Fibroblast of lung (primary cell): Measurements from ENCODE around the gene CAPZB. TPM values are rescaled to one million over a fixed set of nuclear protein-coding genes. Genes with fewer than 3 reads are reported as not detected.
A peak's percentile ranks its signal among the peaks of the same experiment; 100 is the strongest.

Experiments
- DNase-seq, 2 donors: peaks; one replicate each; pipeline versions ENCODE4 v3.0.0 to v3.0.0-alpha.2; 2010; ENCODE audit warnings: low read depth in 2 of 2
- H2AFZ ChIP-seq: 2 replicates; pipeline ENCODE4 v1.5.1; 2012; ENCODE audit warnings: low read length, control low read depth, inconsistent platforms
- H3K27ac ChIP-seq: 2 replicates; pipeline ENCODE4 v1.5.1; 2011; ENCODE audit warnings: low read length, control low read depth; ENCODE audit not compliant: insufficient read depth
- H3K27me3 ChIP-seq: 2 replicates; pipeline ENCODE4 v1.5.1; 2011; ENCODE audit warnings: mild to moderate bottlenecking, low read length; ENCODE audit not compliant: control insufficient read depth, insufficient read depth
- H3K36me3 ChIP-seq: 2 replicates; pipeline ENCODE4 v1.5.1; 2011; ENCODE audit warnings: low read length; ENCODE audit not compliant: control insufficient read depth, insufficient read depth
- H3K4me1 ChIP-seq: 2 replicates; pipeline ENCODE4 v1.5.1; 2011; ENCODE audit warnings: low read length; ENCODE audit not compliant: control insufficient read depth, insufficient read depth; ENCODE audit errors: extremely low read depth
- H3K4me2 ChIP-seq: 2 replicates; pipeline ENCODE4 v1.5.1; 2011; ENCODE audit warnings: low read length, control low read depth; ENCODE audit not compliant: insufficient read depth; ENCODE audit errors: extremely low read depth
- H3K4me3 ChIP-seq, 4 experiments: fragments of 200-600 bp in 1 of 4; sonication (generic) in 1 of 4; replicated peaks in 1 of 4; 2 replicates each; pipeline ENCODE4 v1.5.1; 2011 to 2016; ENCODE audit warnings: low read length in 4 of 4, low read depth in 3 of 4, mild to moderate bottlenecking in 3 of 4, control low read depth in 2 of 4, inconsistent platforms in 1 of 4, mixed read lengths in 1 of 4; ENCODE audit not compliant: insufficient read depth in 1 of 4; ENCODE audit errors: control extremely low read depth in 1 of 4
- H3K79me2 ChIP-seq: 2 replicates; pipeline ENCODE4 v1.5.1; 2012; ENCODE audit warnings: mild to moderate bottlenecking, low read length, inconsistent platforms; ENCODE audit not compliant: control insufficient read depth, insufficient read depth
- H3K9ac ChIP-seq: 2 replicates; pipeline ENCODE4 v1.5.1; 2011; ENCODE audit warnings: mild to moderate bottlenecking, low read length, control low read depth; ENCODE audit not compliant: insufficient read depth
- H3K9me3 ChIP-seq: 2 replicates; pipeline ENCODE4 v1.5.1; 2012; ENCODE audit warnings: low read depth, low read length; ENCODE audit not compliant: control insufficient read depth, insufficient read depth
- H4K20me1 ChIP-seq: 2 replicates; pipeline ENCODE4 v1.5.1; 2011; ENCODE audit warnings: low read length; ENCODE audit not compliant: control insufficient read depth, insufficient read depth; ENCODE audit errors: extremely low read depth
- EZH2 ChIP-seq: IDR thresholded peaks from 2 replicates; pipeline ENCODE4 v1.5.1; 2012; ENCODE audit warnings: low read length, control low read depth, mild to moderate bottlenecking; ENCODE audit errors: missing control alignments
- polyA plus RNA-seq, 2 donors: library from polyadenylated mRNA; depleted of rRNA in 1 of 2; stranded (reverse) in 1 of 2; unstranded in 1 of 2; fragments of >200 nt; gene quantifications; 2 replicates each; pipeline ENCODE4 v1.2.1, GENCODE V29; 2011 to 2012; ENCODE audit warnings: missing spikeins in 1 of 2
- total RNA-seq: library from RNA; depleted of rRNA; stranded (reverse); fragments of >200 nt; gene quantifications from 2 replicates; pipeline ENCODE4 v1.2.1, GENCODE V29; 2014
- TF ChIP-seq, protein P1 (sequence below), 2 donors: IDR thresholded peaks in 1 of 2; conservative IDR thresholded peaks in 1 of 2; 1 replicate in 1 of 2; 2 replicates in 1 of 2; pipeline ENCODE4 v1.5.1; 2011 to 2012; ENCODE audit warnings: low read length in 2 of 2, control low read depth in 1 of 2, inconsistent platforms in 1 of 2, low read depth in 1 of 2, mild to moderate bottlenecking in 1 of 2

The CAPZB gene
- total and polyA plus RNA-seq, 2 donors (not counting 1 experiment from before 2014, with no cell fraction given) = 104 to 495 TPM

DNA sequence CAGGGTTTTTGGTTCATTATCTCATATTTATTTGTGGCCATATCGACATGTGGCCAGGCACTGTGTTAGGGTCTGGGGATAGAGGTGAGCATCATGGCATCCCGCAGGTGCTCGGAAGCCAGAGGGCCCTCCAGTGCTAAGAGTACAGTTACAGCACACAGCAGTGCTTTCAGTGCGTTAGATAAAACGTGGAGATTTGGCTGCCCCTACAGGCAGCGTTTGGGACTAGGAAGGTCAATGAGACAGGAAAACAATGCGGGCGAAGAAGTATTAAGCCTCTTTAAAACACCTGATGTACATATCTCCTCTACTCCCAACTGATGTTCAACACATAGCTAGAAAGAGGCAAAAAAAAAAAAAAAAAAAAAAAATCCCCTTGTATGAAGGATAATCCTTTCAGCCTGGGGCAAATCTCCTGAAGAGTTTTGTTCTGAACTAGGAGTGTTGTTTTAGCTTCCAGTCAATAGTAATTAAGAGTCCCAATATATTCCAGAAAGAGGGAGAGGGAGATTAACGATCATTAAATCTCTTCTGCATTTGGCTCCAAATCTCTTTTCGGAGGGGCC lies 80.1 kb downstream of the CAPZB start:
- no peak for TF ChIP-seq EZH2
- TF ChIP-seq, protein P1, sequence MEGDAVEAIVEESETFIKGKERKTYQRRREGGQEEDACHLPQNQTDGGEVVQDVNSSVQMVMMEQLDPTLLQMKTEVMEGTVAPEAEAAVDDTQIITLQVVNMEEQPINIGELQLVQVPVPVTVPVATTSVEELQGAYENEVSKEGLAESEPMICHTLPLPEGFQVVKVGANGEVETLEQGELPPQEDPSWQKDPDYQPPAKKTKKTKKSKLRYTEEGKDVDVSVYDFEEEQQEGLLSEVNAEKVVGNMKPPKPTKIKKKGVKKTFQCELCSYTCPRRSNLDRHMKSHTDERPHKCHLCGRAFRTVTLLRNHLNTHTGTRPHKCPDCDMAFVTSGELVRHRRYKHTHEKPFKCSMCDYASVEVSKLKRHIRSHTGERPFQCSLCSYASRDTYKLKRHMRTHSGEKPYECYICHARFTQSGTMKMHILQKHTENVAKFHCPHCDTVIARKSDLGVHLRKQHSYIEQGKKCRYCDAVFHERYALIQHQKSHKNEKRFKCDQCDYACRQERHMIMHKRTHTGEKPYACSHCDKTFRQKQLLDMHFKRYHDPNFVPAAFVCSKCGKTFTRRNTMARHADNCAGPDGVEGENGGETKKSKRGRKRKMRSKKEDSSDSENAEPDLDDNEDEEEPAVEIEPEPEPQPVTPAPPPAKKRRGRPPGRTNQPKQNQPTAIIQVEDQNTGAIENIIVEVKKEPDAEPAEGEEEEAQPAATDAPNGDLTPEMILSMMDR (conservative IDR thresholded peaks at IDR 0.05 in 1 of 2, IDR thresholded peaks at IDR 0.05 in 1 of 2; ENCODE audit: low read depth in 1 of 2, low read length in 2 of 2) = peak; percentile 37 to 38
- Histone ChIP-seq H4K20me1 (no peaks in the 10 kb centered on the region), H3K79me2 (peaks cover 53% of the 10 kb centered on the region), H3K9me3 (no peaks in the 10 kb centered on the region), H3K27me3 (no peaks in the 10 kb centered on the region), H3K4me3 (no peak overlapping the region), H3K9ac (no peak overlapping the region), H3K36me3 (no peaks in the 10 kb centered on the region), H3K4me2 (no peak overlapping the region), H3K27ac (no peak overlapping the region), H2AFZ (no peak overlapping the region), H3K4me1 (peaks cover 15% of the 10 kb centered on the region)
- DNase-seq = no peak

DNA sequence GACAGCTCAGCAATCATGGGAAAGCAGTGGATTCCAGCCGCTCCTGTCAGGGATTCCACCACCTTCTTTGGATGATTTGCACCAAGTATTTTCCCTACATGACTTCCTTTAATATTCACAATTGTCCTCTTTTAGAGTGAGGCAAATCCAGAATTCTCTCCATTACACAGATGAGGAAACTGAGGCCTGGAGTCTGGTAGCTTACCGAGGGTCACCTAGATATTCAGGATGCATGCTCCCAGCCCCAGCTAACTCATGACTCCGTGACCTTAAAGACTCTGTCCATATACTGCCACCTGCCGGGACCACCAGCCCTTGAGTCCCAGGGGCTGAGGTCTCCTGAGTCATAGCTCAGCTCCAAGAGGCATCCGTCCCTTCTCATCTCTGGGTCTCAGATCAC lies 80.6 kb downstream of the CAPZB start:
- Histone ChIP-seq H4K20me1 (no peaks in the 10 kb centered on the region), H3K9ac (no peak overlapping the region), H3K9me3 (no peaks in the 10 kb centered on the region), H3K4me2 (no peak overlapping the region), H3K36me3 (no peaks in the 10 kb centered on the region), H3K4me3 (no peak overlapping the region), H2AFZ (no peak overlapping the region), H3K27ac (no peak overlapping the region), H3K4me1 (peaks cover 15% of the 10 kb centered on the region), H3K27me3 (no peaks in the 10 kb centered on the region), H3K79me2 (peaks cover 55% of the 10 kb centered on the region)
- TF ChIP-seq, protein P1 (conservative IDR thresholded peaks at IDR 0.05 in 1 of 2, IDR thresholded peaks at IDR 0.05 in 1 of 2; ENCODE audit: low read depth in 1 of 2, low read length in 2 of 2) = no peak
- no peak for TF ChIP-seq EZH2
- DNase-seq = no peak

DNA sequence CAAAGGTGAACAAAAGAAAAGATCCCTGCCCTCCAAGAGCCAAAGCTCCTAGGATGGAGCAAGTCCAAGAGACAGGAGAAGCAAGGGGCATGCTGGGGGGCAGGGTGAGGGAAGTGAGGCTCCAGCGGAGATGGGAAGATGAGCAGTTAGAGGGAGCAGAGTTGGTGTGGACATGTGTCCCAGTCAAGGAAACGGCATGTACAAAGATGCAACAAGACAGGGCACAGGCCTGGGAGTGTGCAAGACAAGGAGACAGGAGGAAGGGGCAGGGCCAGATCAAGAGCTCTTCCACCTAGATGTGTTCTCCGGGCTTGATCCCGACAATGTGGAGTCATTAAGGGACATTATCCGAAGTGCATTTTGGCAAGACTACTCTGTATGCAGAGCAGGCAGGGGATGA lies 82.1 kb downstream of the CAPZB start:
- peaks cover 23% of the 10 kb centered on the region for H3K4me1 ChIP-seq
- TF ChIP-seq EZH2 = no peak
- TF ChIP-seq, protein P1 (conservative IDR thresholded peaks at IDR 0.05 in 1 of 2, IDR thresholded peaks at IDR 0.05 in 1 of 2; ENCODE audit: low read depth in 1 of 2, low read length in 2 of 2) = no peak
- H4K20me1 ChIP-seq = no peaks in the 10 kb centered on the region
- H3K4me3 ChIP-seq = no peak overlapping the region
- DNase-seq = no peak
- no peak overlapping the region for H3K9ac ChIP-seq
- H3K4me2 ChIP-seq = no peak overlapping the region
- H3K27me3 ChIP-seq = no peaks in the 10 kb centered on the region
- H2AFZ ChIP-seq = no peak overlapping the region
- no peak overlapping the region for H3K27ac ChIP-seq
- H3K9me3 ChIP-seq = no peaks in the 10 kb centered on the region
- H3K36me3 ChIP-seq = no peaks in the 10 kb centered on the region
- H3K79me2 ChIP-seq = peaks cover 61% of the 10 kb centered on the region
